SH-SY5Y (cell line): Measurements from ENCODE around the gene NOVA2.

ENCODE experiments used
- GATA2 ChIP-seq: IDR thresholded peaks from 2 replicates; pipeline ENCODE4 v1.6.1; 2011; ENCODE audit warnings: mild to moderate bottlenecking, low read depth, low read length
- GATA3 ChIP-seq: IDR thresholded peaks from 2 replicates; pipeline ENCODE4 v1.6.1; 2011; ENCODE audit warnings: low read depth, mild to moderate bottlenecking, low read length, moderate library complexity

DNA sequence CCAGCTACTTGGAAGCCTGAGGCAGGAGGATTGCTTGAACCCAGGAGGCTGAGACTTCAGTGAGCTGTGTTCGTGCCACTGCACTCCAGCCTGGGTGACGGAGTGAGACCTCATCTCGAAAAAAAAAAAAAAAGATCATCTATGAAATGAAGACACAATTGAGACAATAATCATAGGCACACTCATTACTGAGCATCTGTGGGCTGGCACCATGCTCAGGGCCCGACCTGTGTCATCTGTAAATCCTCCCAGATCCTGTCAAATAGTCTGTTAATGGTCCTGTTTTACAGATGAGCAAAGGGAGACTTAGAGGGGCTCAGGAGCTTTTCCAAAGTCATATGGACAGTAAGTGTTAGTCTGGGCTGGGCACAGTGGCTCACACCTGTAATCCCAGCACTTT is 54.9 kb downstream of the NOVA2 start:
- no peak for TF ChIP-seq GATA2
- no peak for TF ChIP-seq GATA3
